ENCODE results near the gene NEU2. TPM values are rescaled to one million over a fixed set of nuclear protein-coding genes. Genes with fewer than 3 reads are reported as not detected.

Gene NEU2
- total RNA-seq (not detected), total RNA-seq (0 to 0.16 (median 0) reads per million in 172 experiments)
- not detected for polyA plus RNA-seq (2013, experiment 1 of 2)
- not detected for polyA plus RNA-seq (2013, experiment 2 of 2)

DNA sequence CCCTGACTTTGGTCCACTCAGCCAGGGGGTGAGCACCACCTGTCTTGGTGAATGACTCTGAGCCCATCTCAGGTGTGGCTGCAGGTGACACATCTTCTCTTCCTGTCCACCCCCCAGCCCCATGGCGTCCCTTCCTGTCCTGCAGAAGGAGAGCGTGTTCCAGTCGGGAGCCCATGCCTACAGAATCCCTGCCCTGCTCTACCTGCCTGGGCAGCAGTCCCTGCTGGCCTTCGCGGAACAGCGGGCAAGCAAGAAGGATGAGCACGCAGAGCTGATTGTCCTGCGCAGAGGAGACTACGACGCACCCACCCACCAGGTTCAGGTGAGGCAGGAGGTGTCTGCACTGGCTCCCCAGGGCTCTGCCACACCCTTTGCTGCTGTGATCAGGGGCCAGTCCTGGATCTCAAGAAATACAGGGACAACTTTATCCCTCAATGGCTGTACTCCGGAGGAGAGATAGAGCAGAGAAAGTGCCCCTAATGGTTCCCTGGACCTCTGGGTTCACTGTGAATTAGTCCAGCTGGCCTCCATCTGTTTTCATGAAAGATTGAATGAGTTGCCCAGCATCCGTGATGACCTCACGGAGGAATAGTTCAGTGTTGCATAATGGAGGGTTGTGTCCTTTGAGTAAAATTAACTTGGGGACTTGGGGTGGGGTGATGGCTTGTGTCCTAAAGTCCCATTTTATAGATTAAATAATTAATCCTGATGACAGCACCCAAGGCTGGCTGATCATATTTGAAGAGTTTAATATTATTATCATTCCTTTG is at the start of gene NEU2:
NEU2 (plus strand) TSS at position 122 of the 770 bp plus-strand sequence; CDS start at position 122, 0 bp downstream.
- H3K27ac ChIP-seq (ENCODE audit: low read depth in 1 of 2, low read length in 2 of 2): no peak within 1 kb of the TSS
- POLR2A ChIA-PET: no interaction called here
- no peaks in the 10 kb centered on the region for H3K4me1 Mint-ChIP-seq (ENCODE audit: low read depth)
- no peaks in the 10 kb centered on the region for H3K36me3 Mint-ChIP-seq (ENCODE audit: low read depth)
- no peaks in the 10 kb centered on the region for H3K36me3 ChIP-seq (ENCODE audit: insufficient read depth, low read length)
- peaks cover 0 to 3% of the 10 kb centered on the region in 2 experiments for H3K9me3 ChIP-seq (ENCODE audit: control insufficient read depth in 1 of 2, insufficient read depth in 1 of 2, low read length in 2 of 2)
- H3K4me1 ChIP-seq (ENCODE audit: insufficient read depth, low read length): no peaks in the 10 kb centered on the region
- intact Hi-C loops (cut with DNase I, micrococcal nuclease): loop anchor here in 1 of 2 experiments (10.0 kb wide), 1 partner anchor 168 kb away; no protein-coding TSS in a partner anchor
- no peaks in the 10 kb centered on the region for H3K9me3 Mint-ChIP-seq
- no peak within 1 kb of the TSS for H3K4me3 Mint-ChIP-seq
- CTCF ChIA-PET: no interaction called here
- no peaks in the 10 kb centered on the region for H3K27me3 ChIP-seq (ENCODE audit: control insufficient read depth in 1 of 2, insufficient read depth in 2 of 2, low read length in 2 of 2)
- ATAC-seq (ENCODE audit: poor library complexity) (no peak), DNase-seq (no peak)
- TF ChIP-seq CTCF (IDR thresholded peaks at IDR 0.05): no peak
- H3K4me3 ChIP-seq (ENCODE audit: low read length): no peak within 1 kb of the TSS
- no peaks in the 10 kb centered on the region for H3K27me3 Mint-ChIP-seq
- H3K27ac Mint-ChIP-seq: no peak within 1 kb of the TSS

GRCh38 chr2:232982926-232983668 is 49.4 kb upstream of the NEU2 start:
- Histone ChIP-seq H3K4me1 (ENCODE audit: insufficient read depth, low read length) (no peaks in the 10 kb centered on the region), H3K27me3 (ENCODE audit: control insufficient read depth in 1 of 2, insufficient read depth in 2 of 2, low read length in 2 of 2) (peaks cover 0 to 9% of the 10 kb centered on the region in 2 experiments), H3K36me3 (ENCODE audit: insufficient read depth, low read length) (no peaks in the 10 kb centered on the region), H3K9me3 (ENCODE audit: control insufficient read depth in 1 of 2, insufficient read depth in 1 of 2, low read length in 2 of 2) (peaks cover 0 to 19% of the 10 kb centered on the region in 2 experiments), H3K27ac (ENCODE audit: low read depth in 1 of 2, low read length in 2 of 2) (no peak overlapping the region), H3K4me3 (ENCODE audit: low read length) (no peak overlapping the region)
- no peak overlapping the region for H3K27ac Mint-ChIP-seq
- no peaks in the 10 kb centered on the region for H3K4me1 Mint-ChIP-seq (ENCODE audit: low read depth)
- ChIA-PET POLR2A (no interaction called here), CTCF (no interaction called here)
- ATAC-seq (ENCODE audit: poor library complexity) (no peak), DNase-seq (no peak)
- H3K36me3 Mint-ChIP-seq (ENCODE audit: low read depth): no peaks in the 10 kb centered on the region
- H3K4me3 Mint-ChIP-seq: no peak overlapping the region
- H3K27me3 Mint-ChIP-seq: peaks cover 31% of the 10 kb centered on the region
- intact Hi-C loops (cut with DNase I, micrococcal nuclease): no loop called here
- H3K9me3 Mint-ChIP-seq: peaks cover 4% of the 10 kb centered on the region
- no peak for TF ChIP-seq CTCF (IDR thresholded peaks at IDR 0.05)

DNA sequence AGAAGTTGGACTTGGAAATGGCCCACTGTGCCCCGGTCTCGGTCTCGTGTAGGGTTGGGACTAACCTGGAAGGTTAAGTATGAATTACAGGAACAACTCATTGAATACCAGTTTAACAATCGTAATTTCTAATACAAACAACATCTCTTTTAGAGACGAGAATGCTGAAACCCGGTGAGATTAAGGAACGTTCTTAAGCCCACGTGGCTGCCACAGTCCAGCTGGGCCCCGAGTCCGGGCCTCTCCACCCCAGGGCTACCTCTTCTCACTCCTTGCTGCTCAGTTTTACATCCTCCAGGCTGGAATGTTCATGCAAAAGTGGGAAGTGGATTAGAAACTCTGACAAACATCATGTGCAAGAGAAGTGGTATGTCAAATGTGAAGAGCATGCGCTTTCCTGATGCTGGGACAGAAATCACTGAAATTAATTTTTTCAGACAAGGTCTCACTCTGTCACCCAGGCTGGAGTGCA is 48.8 kb upstream of the NEU2 start:
- no peak for TF ChIP-seq CTCF (IDR thresholded peaks at IDR 0.05)
- CTCF ChIA-PET: no interaction called here

More for the DNA sequence above, 48.8 kb upstream of the NEU2 start:
- Histone ChIP-seq H3K36me3 (ENCODE audit: insufficient read depth, low read length) (no peaks in the 10 kb centered on the region), H3K27ac (ENCODE audit: low read depth in 1 of 2, low read length in 2 of 2) (no peak overlapping the region), H3K4me3 (ENCODE audit: low read length) (no peak overlapping the region), H3K4me1 (ENCODE audit: insufficient read depth, low read length) (no peaks in the 10 kb centered on the region), H3K27me3 (ENCODE audit: control insufficient read depth in 1 of 2, insufficient read depth in 2 of 2, low read length in 2 of 2) (peaks cover 0 to 9% of the 10 kb centered on the region in 2 experiments), H3K9me3 (ENCODE audit: control insufficient read depth in 1 of 2, insufficient read depth in 1 of 2, low read length in 2 of 2) (peaks cover 0 to 23% of the 10 kb centered on the region in 2 experiments)
- Mint-ChIP-seq H3K27me3 (peaks cover 31% of the 10 kb centered on the region), H3K9me3 (peaks cover 4% of the 10 kb centered on the region), H3K36me3 (ENCODE audit: low read depth) (no peaks in the 10 kb centered on the region), H3K4me1 (ENCODE audit: low read depth) (no peaks in the 10 kb centered on the region), H3K27ac (no peak overlapping the region), H3K4me3 (no peak overlapping the region)
- no peak for ATAC-seq (ENCODE audit: poor library complexity)
- intact Hi-C loops (cut with DNase I, micrococcal nuclease): no loop called here
- no peak for DNase-seq
- POLR2A ChIA-PET: no interaction called here
